Measurements from ENCODE around the gene ATP6V0A1.
"Not testable (repeated sequence)": the region's sequence is repeated elsewhere in the genome, so short reads cannot be mapped to it uniquely, and the experiment has no call there.

The ATP6V0A1 gene

DNA sequence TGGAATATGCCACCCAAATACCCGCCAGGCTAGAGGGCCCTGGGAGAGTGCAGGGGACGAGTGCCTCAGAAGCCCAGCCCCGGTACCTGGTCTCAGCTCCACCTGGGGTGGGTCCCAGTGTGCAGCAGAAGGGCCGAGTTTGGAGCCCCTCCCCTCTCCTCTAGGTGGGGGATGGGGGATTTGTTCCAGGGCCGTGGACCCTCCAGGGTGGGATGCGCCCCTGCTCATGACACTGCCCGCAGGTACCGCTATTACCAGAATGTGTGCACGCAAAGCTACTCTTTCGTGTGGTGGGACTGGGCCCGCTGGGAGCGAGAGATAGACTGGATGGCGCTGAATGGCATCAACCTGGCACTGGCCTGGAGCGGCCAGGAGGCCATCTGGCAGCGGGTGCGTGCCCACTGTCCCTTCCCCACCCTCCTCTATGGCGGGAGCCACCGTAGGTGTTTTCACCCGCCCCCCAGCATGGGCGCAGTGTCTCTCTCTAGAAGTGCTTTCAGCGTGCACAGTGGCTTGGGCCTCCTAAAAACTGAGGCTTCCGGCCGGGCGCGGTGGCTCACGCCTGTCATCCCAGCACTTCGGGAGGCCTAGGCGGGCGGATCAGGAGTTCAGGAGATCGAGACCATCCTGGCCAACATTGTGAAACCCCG is 78.6 kb downstream of the ATP6V0A1 start:
- no peak for DNase-seq (ENCODE audit: low read depth in 4 of 4, low spot score in 1 of 4)

DNA sequence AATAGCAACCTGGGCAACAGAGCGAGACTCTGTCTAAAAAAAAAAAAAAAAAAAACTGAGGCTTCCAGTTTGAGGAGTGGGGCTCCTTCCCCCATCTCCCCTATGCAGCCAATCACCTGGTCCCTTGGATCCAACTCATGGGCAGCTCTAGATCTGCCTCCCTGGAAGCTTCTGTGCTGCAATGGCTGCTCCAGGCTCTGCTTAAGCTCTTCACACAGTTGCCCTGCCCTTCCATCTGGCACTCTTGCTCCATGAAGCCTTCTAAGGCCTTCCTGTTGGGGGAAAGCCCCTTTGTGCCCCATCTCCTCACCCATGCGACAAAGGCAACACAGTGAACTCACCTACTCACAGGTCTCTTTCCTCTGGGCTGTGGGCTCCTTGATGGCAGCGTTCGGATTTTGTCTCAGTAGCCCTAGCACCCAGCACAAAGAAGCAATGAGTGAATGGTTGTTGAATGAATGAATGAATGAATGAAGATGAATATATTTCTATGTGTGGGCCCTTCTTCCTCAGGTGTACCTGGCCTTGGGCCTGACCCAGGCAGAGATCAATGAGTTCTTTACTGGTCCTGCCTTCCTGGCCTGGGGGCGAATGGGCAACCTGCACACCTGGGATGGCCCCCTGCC is 79.3 kb downstream of the ATP6V0A1 start:
- DNase-seq (ENCODE audit: low read depth in 4 of 4, low spot score in 1 of 4), result no peak

DNA sequence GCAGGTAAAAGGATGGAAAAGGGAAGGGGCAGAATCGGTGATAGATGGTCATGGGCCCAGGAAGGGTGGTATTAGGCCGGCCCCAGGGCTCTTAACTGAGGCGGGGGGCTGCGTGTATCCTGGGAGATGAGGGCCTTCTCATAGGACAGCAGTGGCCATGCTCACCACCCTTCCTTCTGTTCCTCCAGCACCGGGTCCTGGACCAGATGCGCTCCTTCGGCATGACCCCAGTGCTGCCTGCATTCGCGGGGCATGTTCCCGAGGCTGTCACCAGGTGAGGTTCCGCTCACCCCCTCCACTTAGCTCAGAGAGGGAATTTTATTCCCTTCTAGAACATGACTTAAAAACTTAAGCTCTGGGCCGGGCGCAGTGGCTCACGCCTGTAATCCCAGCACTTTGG is 79.8 kb downstream of the ATP6V0A1 start:
- DNase-seq (ENCODE audit: low read depth in 4 of 4, low spot score in 1 of 4), result no peak

DNA sequence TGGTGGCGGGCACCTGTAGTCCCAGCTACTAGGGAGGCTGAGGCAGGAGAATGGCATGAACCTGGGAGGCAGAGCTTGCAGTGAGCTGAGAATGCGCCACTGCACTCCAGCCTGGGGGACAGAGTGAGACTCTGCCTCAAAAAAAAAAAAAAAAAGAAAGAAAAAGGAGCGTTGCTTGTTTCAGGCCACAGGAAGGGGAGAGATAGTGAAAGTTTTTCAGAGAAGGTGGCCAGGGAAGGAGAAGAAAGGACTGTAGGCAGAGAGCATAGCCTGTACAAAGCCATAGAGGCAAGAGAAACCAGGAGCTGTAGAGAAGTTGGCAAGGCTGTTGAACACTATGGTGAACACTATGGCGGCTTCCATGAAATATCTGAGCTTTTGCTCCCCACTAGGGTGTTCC is 81.9 kb downstream of the ATP6V0A1 start:
- DNase-seq (ENCODE audit: low read depth in 4 of 4, low spot score in 1 of 4), result not testable (repeated sequence)

GRCh38 chr17:42541041-42541833 is 82.6 kb downstream of the ATP6V0A1 start:
- DNase-seq (ENCODE audit: low read depth in 4 of 4, low spot score in 1 of 4), result no peak

DNA sequence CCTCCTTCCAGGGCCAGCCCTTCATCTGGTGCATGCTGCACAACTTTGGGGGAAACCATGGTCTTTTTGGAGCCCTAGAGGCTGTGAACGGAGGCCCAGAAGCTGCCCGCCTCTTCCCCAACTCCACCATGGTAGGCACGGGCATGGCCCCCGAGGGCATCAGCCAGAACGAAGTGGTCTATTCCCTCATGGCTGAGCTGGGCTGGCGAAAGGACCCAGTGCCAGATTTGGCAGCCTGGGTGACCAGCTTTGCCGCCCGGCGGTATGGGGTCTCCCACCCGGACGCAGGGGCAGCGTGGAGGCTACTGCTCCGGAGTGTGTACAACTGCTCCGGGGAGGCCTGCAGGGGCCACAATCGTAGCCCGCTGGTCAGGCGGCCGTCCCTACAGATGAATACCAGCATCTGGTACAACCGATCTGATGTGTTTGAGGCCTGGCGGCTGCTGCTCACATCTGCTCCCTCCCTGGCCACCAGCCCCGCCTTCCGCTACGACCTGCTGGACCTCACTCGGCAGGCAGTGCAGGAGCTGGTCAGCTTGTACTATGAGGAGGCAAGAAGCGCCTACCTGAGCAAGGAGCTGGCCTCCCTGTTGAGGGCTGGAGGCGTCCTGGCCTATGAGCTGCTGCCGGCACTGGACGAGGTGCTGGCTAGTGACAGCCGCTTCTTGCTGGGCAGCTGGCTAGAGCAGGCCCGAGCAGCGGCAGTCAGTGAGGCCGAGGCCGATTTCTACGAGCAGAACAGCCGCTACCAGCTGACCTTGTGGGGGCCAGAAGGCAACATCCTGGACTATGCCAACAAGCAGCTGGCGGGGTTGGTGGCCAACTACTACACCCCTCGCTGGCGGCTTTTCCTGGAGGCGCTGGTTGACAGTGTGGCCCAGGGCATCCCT is 84.8 kb downstream of the ATP6V0A1 start:
- no peak for DNase-seq (ENCODE audit: low read depth in 4 of 4, low spot score in 1 of 4)

DNA sequence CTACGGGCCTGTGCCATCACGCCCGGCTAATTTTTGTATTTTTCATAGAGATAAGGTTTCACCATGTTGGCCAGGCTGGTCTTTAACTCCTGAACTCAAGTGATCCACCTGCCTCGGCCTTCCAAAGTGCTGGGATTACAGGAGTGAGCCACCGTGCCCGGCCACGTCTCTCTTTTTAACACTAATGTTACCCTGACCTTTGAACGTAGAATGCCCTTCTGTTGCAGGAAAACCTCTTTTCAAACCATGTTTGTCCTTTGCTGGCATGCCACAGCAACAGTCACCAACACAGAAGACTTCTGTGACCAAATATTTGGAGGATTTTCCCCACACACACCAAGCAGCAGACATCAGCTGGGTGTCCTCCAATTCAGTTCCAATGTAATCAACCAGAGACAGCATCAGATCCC is 86.2 kb downstream of the ATP6V0A1 start:
- DNase-seq (ENCODE audit: low read depth in 4 of 4, low spot score in 1 of 4), result no peak

DNA sequence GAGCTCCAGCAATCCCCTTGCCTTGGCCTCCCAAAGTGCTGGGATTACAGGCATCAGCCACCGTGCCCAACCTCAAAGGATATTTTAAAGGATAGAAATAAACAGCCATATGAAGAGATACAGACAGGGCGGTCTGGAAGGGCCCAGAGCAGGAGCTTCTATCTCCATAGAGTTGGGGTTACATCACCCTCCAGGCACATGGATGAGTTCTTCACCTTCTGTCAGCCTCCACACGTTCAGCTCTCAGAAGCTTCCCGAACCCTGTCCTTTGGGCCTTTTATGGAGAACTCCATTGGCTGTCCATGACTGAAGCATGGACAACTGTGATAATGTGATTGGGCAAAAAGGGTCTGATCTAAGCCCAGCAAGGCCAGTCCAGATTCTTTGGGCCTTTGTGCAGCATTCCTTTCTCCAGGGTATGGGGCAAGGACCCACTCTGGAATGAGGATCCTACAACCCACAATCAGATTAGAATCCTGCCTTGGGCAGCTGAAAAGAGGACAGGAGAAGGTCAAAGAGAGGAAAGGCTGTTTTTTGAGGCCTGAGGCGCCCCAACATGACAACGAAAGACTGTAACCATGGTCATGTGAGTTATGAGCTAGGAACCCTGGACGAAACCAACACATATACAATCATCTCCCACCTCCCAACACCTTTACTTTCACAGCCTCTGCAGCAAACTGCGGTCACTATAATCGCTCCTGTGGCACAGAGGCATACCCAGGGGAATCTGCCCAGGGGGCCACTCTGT is 87.3 kb downstream of the ATP6V0A1 start:
- DNase-seq (ENCODE audit: low read depth in 4 of 4, low spot score in 1 of 4), result not testable (repeated sequence)

GRCh38 chr17:42547001-42547461 is 88.4 kb downstream of the ATP6V0A1 start:
- no peak for DNase-seq (ENCODE audit: low read depth in 4 of 4, low spot score in 1 of 4)

GRCh38 chr17:42547698-42548069 is 89.0 kb downstream of the ATP6V0A1 start:
- no peak for DNase-seq (ENCODE audit: low read depth in 4 of 4, low spot score in 1 of 4)

- DNase-seq (ENCODE audit: low read depth in 4 of 4, low spot score in 1 of 4), result peak in 3 of 4 experiments; percentile 58 to 71 (median 65)
Observed at GRCh38 chr17:42548070-42548837, 89.6 kb downstream of the ATP6V0A1 start.

GRCh38 chr17:42548993-42549755 is 90.5 kb downstream of the ATP6V0A1 start:
- no peak for DNase-seq (ENCODE audit: low read depth in 4 of 4, low spot score in 1 of 4)

- not testable (repeated sequence) for DNase-seq (ENCODE audit: low read depth in 4 of 4, low spot score in 1 of 4)
Observed at GRCh38 chr17:42552736-42553135, 94.1 kb downstream of the ATP6V0A1 start, which contains the start of gene HSD17B1. Gene HSD17B1, plus strand, starts transcription at chr17:42552923. Its CDS starts 11 bp downstream, at chr17:42552934.

DNA sequence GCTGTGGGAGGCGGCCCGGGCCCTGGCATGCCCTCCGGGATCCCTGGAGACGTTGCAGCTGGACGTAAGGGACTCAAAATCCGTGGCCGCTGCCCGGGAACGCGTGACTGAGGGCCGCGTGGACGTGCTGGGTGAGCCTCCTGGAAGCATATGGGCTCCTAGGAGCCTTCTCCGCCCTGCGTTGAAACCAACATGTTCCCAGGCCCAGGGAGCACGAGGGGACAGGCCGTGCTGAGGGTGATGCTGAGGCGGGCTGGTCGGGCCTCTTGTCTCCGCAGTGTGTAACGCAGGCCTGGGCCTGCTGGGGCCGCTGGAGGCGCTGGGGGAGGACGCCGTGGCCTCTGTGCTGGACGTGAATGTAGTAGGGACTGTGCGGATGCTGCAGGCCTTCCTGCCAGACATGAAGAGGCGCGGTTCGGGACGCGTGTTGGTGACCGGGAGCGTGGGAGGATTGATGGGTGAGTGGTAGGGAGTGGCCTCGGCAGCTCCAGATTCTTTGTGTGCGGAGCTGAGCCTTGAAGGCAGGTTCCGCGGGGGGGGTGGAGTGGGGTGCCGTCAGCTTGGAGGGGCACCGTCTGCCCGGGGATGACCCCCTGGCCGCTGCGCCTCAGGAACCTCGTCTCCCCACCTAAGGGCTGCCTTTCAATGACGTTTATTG is 94.6 kb downstream of the ATP6V0A1 start:
- no peak for DNase-seq (ENCODE audit: low read depth in 4 of 4, low spot score in 1 of 4)

GRCh38 chr17:42553866-42554249 is 95.2 kb downstream of the ATP6V0A1 start:
- no peak for DNase-seq (ENCODE audit: low read depth in 4 of 4, low spot score in 1 of 4)

DNA sequence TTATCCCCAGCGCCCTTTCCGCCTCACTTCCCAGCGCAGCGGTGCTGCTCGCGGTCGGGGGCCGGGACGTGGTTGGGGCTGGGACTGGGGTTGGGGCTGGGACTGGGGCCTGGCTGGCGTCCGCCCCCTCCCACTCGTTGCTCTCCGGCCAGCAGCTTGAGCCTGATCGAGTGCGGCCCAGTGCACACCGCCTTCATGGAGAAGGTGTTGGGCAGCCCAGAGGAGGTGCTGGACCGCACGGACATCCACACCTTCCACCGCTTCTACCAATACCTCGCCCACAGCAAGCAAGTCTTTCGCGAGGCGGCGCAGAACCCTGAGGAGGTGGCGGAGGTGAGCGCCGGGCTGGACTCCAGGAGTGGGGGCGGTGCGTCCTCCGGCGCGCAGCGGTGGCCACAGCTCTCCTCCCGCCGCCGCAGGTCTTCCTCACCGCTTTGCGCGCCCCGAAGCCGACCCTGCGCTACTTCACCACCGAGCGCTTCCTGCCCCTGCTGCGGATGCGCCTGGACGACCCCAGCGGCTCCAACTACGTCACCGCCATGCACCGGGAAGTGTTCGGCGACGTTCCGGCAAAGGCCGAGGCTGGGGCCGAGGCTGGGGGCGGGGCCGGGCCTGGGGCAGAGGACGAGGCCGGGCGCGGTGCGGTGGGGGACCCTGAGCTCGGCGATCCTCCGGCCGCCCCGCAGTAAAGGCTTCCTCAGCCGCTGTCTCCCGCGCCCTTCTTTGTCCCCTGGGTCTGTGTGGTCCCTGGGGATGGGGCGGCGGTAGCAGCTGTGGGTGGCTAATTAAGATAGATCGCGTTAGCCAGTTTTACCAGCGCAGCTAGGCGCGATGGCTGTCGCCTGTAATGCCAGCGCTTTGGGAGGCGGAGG is 95.8 kb downstream of the ATP6V0A1 start:
- peak in 2 of 4 experiments; percentile 63 to 78 for DNase-seq (ENCODE audit: low read depth in 4 of 4, low spot score in 1 of 4)

GRCh38 chr17:42555122-42555622 is 96.5 kb downstream of the ATP6V0A1 start:
- no peak for DNase-seq (ENCODE audit: low read depth in 4 of 4, low spot score in 1 of 4)

Measured in stimulated activated CD4-positive, alpha-beta T cell treated with anti-CD3 and anti-CD28 coated beads, Interleukin-1b, Interleukin-23, amount 100 ng/mL, for 24 hours (primary cell).